BLaER1 treated with 17β-estradiol and CSF1 and Interleukin-3, amounts not matched to agents 10 nM and 100 nM (cell line): Measurements from ENCODE around the gene SLC35C1.
"Not testable (repeated sequence)": the region's sequence is repeated elsewhere in the genome, so short reads cannot be mapped to it uniquely, and the experiment has no call there.

Experiments used
- H3K27ac ChIP-seq, 11 experiments: shearing (Covaris generic); formaldehyde crosslinking; 2 replicates each; pipeline ENCODE4 v1.8.1; 2022
- H3K27me3 ChIP-seq, 11 experiments: shearing (Covaris generic); formaldehyde crosslinking; 2 replicates each; pipeline ENCODE4 v1.8.1; 2022
- H3K36me3 ChIP-seq, 11 experiments: shearing (Covaris generic); formaldehyde crosslinking; 2 replicates each; pipeline ENCODE4 v1.8.1; 2022
- H3K4me1 ChIP-seq, 10 experiments: shearing (Covaris generic); formaldehyde crosslinking; 2 replicates each; pipeline ENCODE4 v1.8.1; 2022
- H3K4me2 ChIP-seq, 11 experiments: shearing (Covaris generic); formaldehyde crosslinking; 2 replicates each; pipeline ENCODE4 v1.8.1; 2022
- H3K4me3 ChIP-seq, 10 experiments: shearing (Covaris generic); formaldehyde crosslinking; 2 replicates each; pipeline ENCODE4 v1.8.1; 2022
- H3K9ac ChIP-seq, 11 experiments: shearing (Covaris generic); formaldehyde crosslinking; 2 replicates each; pipeline ENCODE4 v1.8.1; 2022
- H3K9me3 ChIP-seq, 11 experiments: shearing (Covaris generic); formaldehyde crosslinking; replicated peaks in 1 of 11; 2 replicates each; pipeline ENCODE4 v1.8.1; 2022
- H4K20me1 ChIP-seq, 11 experiments: shearing (Covaris generic); formaldehyde crosslinking; 2 replicates each; pipeline ENCODE4 v1.8.1; 2022
- Cebpa-rat ChIP-seq, 11 experiments: shearing (Covaris generic); IDR thresholded peaks; 2 replicates each; pipeline ENCODE4 v1.8.1; 2022

The SLC35C1 gene

GRCh38 chr11:45827123-45827522 lies 22.2 kb downstream of the SLC35C1 start:
- Histone ChIP-seq H3K27ac (no peak overlapping the region), H3K27me3 (no peaks in the 10 kb centered on the region), H3K9ac (no peak overlapping the region), H3K9me3 (peaks cover 0 to 7% (median 4%) of the 10 kb centered on the region in 11 experiments; a peak in 4 of 22 replicates), H3K4me2 (no peak overlapping the region), H3K4me3 (no peak overlapping the region), H3K36me3 (no peaks in the 10 kb centered on the region), H4K20me1 (no peaks in the 10 kb centered on the region), H3K4me1 (peaks cover 5 to 21% (median 16%) of the 10 kb centered on the region in 10 experiments; a peak in 16 of 20 replicates)
- no peak for TF ChIP-seq Cebpa-rat (IDR thresholded peaks at IDR 0.05)

- Histone ChIP-seq H4K20me1 (no peaks in the 10 kb centered on the region), H3K27me3 (no peaks in the 10 kb centered on the region)
- no peak for TF ChIP-seq Cebpa-rat (IDR thresholded peaks at IDR 0.05)
Measured at GRCh38 chr11:45828996-45829395, 24.0 kb downstream of the SLC35C1 start.

GRCh38 chr11:45830596-45830995 lies 25.6 kb downstream of the SLC35C1 start:
- no peak for TF ChIP-seq Cebpa-rat (IDR thresholded peaks at IDR 0.05)
- H3K27me3 ChIP-seq, result no peaks in the 10 kb centered on the region
- H3K9me3 ChIP-seq, result peaks cover 0 to 7% (median 4%) of the 10 kb centered on the region in 11 experiments; a peak in 4 of 22 replicates
- no peak overlapping the region for H3K9ac ChIP-seq
- no peak overlapping the region for H3K27ac ChIP-seq
- no peaks in the 10 kb centered on the region for H4K20me1 ChIP-seq
- no peaks in the 10 kb centered on the region for H3K36me3 ChIP-seq
- H3K4me2 ChIP-seq, result no peak overlapping the region
- H3K4me1 ChIP-seq, result peaks cover 0 to 21% (median 7%) of the 10 kb centered on the region in 10 experiments; a peak in 10 of 20 replicates
- H3K4me3 ChIP-seq, result no peak overlapping the region

More at GRCh38 chr11:45828996-45829395, 24.0 kb downstream of the SLC35C1 start:
- no peak overlapping the region for H3K9ac ChIP-seq
- H3K27ac ChIP-seq, result no peak overlapping the region
- H3K4me2 ChIP-seq, result no peak overlapping the region
- H3K4me3 ChIP-seq, result no peak overlapping the region
- peaks cover 1 to 13% (median 6%) of the 10 kb centered on the region in 10 experiments; a peak in 17 of 20 replicates for H3K4me1 ChIP-seq
- peaks cover 0 to 7% (median 4%) of the 10 kb centered on the region in 11 experiments; a peak in 4 of 22 replicates for H3K9me3 ChIP-seq
- no peaks in the 10 kb centered on the region for H3K36me3 ChIP-seq

- Histone ChIP-seq H3K4me3 (no peak overlapping the region), H3K27ac (no peak overlapping the region), H3K36me3 (no peaks in the 10 kb centered on the region), H3K9ac (no peak overlapping the region), H3K4me2 (no peak overlapping the region), H4K20me1 (no peaks in the 10 kb centered on the region), H3K9me3 (no peaks in the 10 kb centered on the region), H3K27me3 (no peaks in the 10 kb centered on the region), H3K4me1 (peaks cover 0 to 21% (median 7%) of the 10 kb centered on the region in 10 experiments; a peak in 10 of 20 replicates)
- TF ChIP-seq Cebpa-rat (IDR thresholded peaks at IDR 0.05), result no peak
Measured at GRCh38 chr11:45832811-45833441, 28.0 kb downstream of the SLC35C1 start.

DNA sequence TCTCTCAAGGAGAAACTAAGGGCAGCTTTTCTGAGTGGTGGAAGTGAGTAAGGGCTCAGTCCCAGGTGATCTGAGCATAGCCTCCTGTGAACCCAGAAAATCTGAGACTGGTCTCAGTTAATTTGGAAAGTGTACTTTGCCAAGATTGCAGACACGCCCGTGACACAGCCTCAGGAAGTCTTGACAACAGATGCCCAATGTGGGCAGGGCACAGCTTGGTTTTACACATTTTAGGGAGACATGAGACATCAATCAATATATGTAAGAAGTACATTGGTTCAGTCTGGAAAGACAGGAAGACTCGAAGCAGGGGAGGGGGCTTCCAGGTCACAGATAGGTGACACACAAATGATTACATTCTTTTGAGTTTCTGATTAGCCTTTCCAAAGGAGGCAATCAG lies 28.8 kb downstream of the SLC35C1 start:
- H4K20me1 ChIP-seq, result no peaks in the 10 kb centered on the region
- H3K4me1 ChIP-seq, result peaks cover 0 to 21% (median 7%) of the 10 kb centered on the region in 10 experiments; a peak in 10 of 20 replicates
- no peak overlapping the region for H3K4me3 ChIP-seq
- H3K27ac ChIP-seq, result no peak overlapping the region
- no peak overlapping the region for H3K9ac ChIP-seq
- no peaks in the 10 kb centered on the region for H3K9me3 ChIP-seq
- TF ChIP-seq Cebpa-rat (IDR thresholded peaks at IDR 0.05), result no peak
- H3K36me3 ChIP-seq, result no peaks in the 10 kb centered on the region
- no peak overlapping the region for H3K4me2 ChIP-seq
- no peaks in the 10 kb centered on the region for H3K27me3 ChIP-seq

- no peaks in the 10 kb centered on the region for H4K20me1 ChIP-seq
- H3K36me3 ChIP-seq, result no peaks in the 10 kb centered on the region
- peaks cover 0 to 16% (median 7%) of the 10 kb centered on the region in 10 experiments; a peak in 10 of 20 replicates for H3K4me1 ChIP-seq
- no peaks in the 10 kb centered on the region for H3K27me3 ChIP-seq
- no peak overlapping the region for H3K4me3 ChIP-seq
- no peak for TF ChIP-seq Cebpa-rat (IDR thresholded peaks at IDR 0.05)
- H3K27ac ChIP-seq, result no peak overlapping the region
- peak overlapping the region in 7 of 11 experiments; percentile 15 to 69 (median 36); a peak in 11 of 22 replicates for H3K4me2 ChIP-seq
- no peak overlapping the region for H3K9ac ChIP-seq
- H3K9me3 ChIP-seq, result no peaks in the 10 kb centered on the region
Measured at GRCh38 chr11:45834298-45834756, 29.4 kb downstream of the SLC35C1 start.

DNA sequence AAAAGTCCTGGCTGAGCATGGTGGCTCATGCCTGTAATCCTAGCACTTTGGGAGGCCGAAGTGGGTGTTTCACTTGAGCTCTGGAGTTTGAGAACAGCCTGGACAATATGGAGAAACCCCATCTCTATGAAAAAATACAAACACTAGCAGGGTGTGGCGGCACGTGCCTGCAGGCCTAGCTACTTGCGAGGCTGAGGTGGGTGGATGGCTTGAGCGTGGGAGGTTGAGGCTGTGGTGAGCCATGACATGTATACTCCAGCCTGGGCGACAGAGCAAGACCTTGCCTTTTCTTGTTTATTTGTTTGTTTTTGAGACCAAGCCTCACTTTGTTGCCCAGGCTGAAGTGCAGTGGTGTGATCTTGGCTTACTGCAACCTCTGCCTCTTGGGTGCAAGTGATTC lies 34.3 kb downstream of the SLC35C1 start:
- Histone ChIP-seq H3K27ac (no peak overlapping the region), H3K4me2 (no peak overlapping the region), H3K9ac (no peak overlapping the region), H3K27me3 (no peaks in the 10 kb centered on the region), H3K36me3 (no peaks in the 10 kb centered on the region), H3K4me1 (peaks cover 4 to 12% (median 8%) of the 10 kb centered on the region in 10 experiments; a peak in 13 of 20 replicates), H4K20me1 (no peaks in the 10 kb centered on the region), H3K4me3 (no peak overlapping the region), H3K9me3 (no peaks in the 10 kb centered on the region)
- TF ChIP-seq Cebpa-rat (IDR thresholded peaks at IDR 0.05), result no peak

DNA sequence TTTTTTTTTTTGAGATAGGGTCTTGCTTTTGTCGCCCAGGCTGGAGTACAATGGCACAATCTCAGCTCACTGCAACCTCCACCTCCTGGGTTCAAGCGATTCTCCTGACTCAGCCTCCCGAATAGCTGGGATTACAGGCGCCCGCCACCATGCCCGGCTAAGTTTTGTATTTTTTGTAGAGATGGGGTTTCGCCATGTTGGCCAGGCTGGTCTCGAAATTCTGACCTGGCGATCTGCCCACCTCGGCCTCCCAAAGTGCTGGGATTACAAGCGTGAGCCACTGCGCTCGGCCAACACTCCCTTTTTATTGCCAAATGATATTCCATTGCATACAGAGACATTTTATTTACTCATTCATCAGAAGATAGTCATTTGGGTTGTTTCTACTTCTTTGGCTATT lies 35.3 kb downstream of the SLC35C1 start:
- H3K4me1 ChIP-seq, H3K9me3 ChIP-seq, H3K36me3 ChIP-seq, H3K9ac ChIP-seq, H3K27me3 ChIP-seq, H3K4me2 ChIP-seq, H4K20me1 ChIP-seq, H3K4me3 ChIP-seq, H3K27ac ChIP-seq: not testable (repeated sequence)

DNA sequence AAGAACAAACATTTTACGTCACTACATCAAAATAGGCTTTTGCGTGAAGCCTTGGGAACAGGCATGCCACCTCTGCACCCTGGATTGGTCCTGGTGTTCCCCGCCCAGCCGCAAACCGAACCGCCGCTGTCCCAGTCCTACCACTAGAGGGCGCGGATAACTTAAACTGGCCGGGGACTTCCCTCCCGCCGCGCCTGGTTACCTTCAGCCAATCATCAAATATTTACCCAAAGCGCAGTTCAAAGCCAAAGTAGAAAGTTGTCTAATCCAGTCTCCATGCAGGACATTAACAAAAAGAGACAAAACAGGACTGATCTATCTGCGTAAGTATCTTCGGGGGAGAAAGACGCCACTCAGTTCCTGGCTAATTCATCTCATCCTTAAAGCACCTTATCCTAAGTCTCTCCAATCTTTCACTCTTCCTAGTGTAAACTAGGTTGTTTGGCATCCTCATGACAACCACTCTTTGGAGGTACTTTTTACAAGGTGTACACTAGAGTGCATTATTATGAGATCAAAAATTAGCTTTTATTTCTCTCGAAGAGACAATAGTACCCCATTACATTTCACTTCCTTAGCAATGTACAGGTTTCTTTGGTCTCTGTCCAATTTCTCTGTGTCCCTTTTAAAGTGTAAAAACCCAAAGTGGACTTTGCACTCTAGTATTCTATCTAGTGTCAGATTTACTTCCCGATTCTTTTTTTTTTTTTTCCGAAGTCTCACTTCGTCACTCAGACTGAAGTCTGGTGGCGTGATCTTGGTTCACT lies 38.4 kb downstream of the SLC35C1 start:
- H3K9me3 ChIP-seq, result no peaks in the 10 kb centered on the region
- H3K27me3 ChIP-seq, result no peaks in the 10 kb centered on the region
- peak overlapping the region; percentile 39 to 75 (median 53); a peak in 21 of 22 replicates for H3K4me2 ChIP-seq
- H4K20me1 ChIP-seq, result peaks cover 2 to 9% (median 7%) of the 10 kb centered on the region in 11 experiments; a peak in 19 of 22 replicates
- H3K9ac ChIP-seq, result peak overlapping the region in 3 of 11 experiments; percentile 30 to 56 (median 43); a peak in 2 of 22 replicates
- no peaks in the 10 kb centered on the region for H3K36me3 ChIP-seq
- no peak overlapping the region for H3K4me3 ChIP-seq
- H3K27ac ChIP-seq, result peak overlapping the region in 2 of 11 experiments; percentile 28 to 71; a peak in 4 of 22 replicates
- TF ChIP-seq Cebpa-rat (IDR thresholded peaks at IDR 0.05), result no peak
- H3K4me1 ChIP-seq, result peaks cover 12 to 20% (median 17%) of the 10 kb centered on the region in 10 experiments
